Ovary (tissue), 10 donors: ENCODE measurements around the gene PMP22. TPM values are rescaled to one million over a fixed set of nuclear protein-coding genes. Genes with fewer than 3 reads are reported as not detected.

Source experiments
- DNase-seq, 5 donors: peaks; one replicate each; pipeline ENCODE4 v3.0.0-alpha.2; 2019 to 2020
- H3K27ac ChIP-seq, 2 donors: fragments of 200-600 bp; one replicate each; pipeline versions ENCODE4 v1.5.1 to v1.8.0; 2019 to 2022
- H3K27me3 ChIP-seq: fragments of 200-600 bp; one replicate; pipeline ENCODE4 v1.8.0; 2022
- H3K36me3 ChIP-seq: fragments of 200-600 bp; sonication (generic); one replicate; pipeline ENCODE4 v1.5.1; 2019
- H3K4me1 ChIP-seq: one replicate; pipeline ENCODE4 v1.8.1; 2013; ENCODE audit warnings: mild to moderate bottlenecking, moderate library complexity; ENCODE audit not compliant: insufficient read depth
- H3K4me3 ChIP-seq: fragments of 200-600 bp; sonication (generic); one replicate; pipeline ENCODE4 v1.5.1; 2017
- H3K9me3 ChIP-seq, 2 donors: fragments of 200-600 bp in 1 of 2; sonication (generic) in 1 of 2; one replicate each; pipeline versions ENCODE4 v1.5.1 to v1.8.1; 2013 to 2019; ENCODE audit warnings: mild to moderate bottlenecking in 1 of 2, moderate library complexity in 1 of 2
- EP300 ChIP-seq: sonication (generic); formaldehyde crosslinking; IDR thresholded peaks from one replicate; pipeline ENCODE4 v1.6.1; 2017; ENCODE audit warnings: antibody characterized with exemption
- POLR2A ChIP-seq: fragments of 450-650 bp; IDR thresholded peaks from one replicate; pipeline ENCODE4 v1.6.1; 2017; ENCODE audit warnings: antibody characterized with exemption, mild to moderate bottlenecking, moderate library complexity
- WGBS, 3 donors: extraction: QIAGEN DNeasy Blood & Tissue Kit in 1 of 3; methylation state at CpG; one replicate each; pipeline versions ENCODE4 v1.1.5 to v1.1.7; 2013 to 2017; 5-methylcytosine and 5-hydroxymethylcytosine counted together
- intact Hi-C, 4 donors: fragments of 100-400 bp; cut with DNase I; formaldehyde crosslinking; loops; one replicate each; pipeline versions ENCODE4 v1.11.0 to v1.15.1; 2022 to 2023
- long read RNA-seq, 3 donors: library from polyadenylated mRNA in 2 of 3; unstranded in 2 of 3; transcript quantifications; one replicate each; pipeline ENCODE4 v2.0.0 and lab custom pipeline, GENCODE V29; 2021 to 2026
- polyA plus RNA-seq, 2 donors: library from polyadenylated mRNA; stranded (reverse); fragments of 200-250 nt in 1 of 2; fragments of 350-450 nt in 1 of 2; fragmentation: Illumina TruSeq in 1 of 2; extraction: RNeasy Lipid Tissue Mini Kit (QIAGEN cat#74804) in 1 of 2; gene quantifications; one replicate each; pipeline ENCODE4 v1.2.3, GENCODE V29; 2013 to 2014
- total RNA-seq, 7 donors: library from RNA; depleted of rRNA in 2 of 7; stranded (reverse); fragments of >200 nt in 2 of 7; fragmentation: NEBNext Ultra II Directional in 3 of 7; extraction: Animal tissue kit (Norgen Biotek cat#: 25700) in 3 of 7; gene quantifications; one replicate each; pipeline versions ENCODE4 v1.1.0 to v1.2.4, GENCODE V29; 2016 to 2023
- TF ChIP-seq, protein P1 (sequence below), 3 donors: fragments of 450-650 bp in 2 of 3; fragments of 200-600 bp in 1 of 3; IDR thresholded peaks; one replicate each; pipeline versions ENCODE4 v1.5.1 to v1.8.0; 2016 to 2022; ENCODE audit warnings: antibody characterized with exemption in 3 of 3, mild to moderate bottlenecking in 1 of 3
- donor health status: DM: no; HTN: no; CAD: no; lungs with moderate emphysema.
- donor health status: DM: no; HTN: no; CAD: no.
- donor health status: Bipolar disorder and iron deficiency.
- donor health status: DM: yes; HTN: yes; CAD: no.
- donor health status: DM: no; HTN: no; CAD: no.
- donor health status: DM: yes; HTN: yes; CAD: no.

Gene PMP22
- 100 to 1,000 TPM in 4 of 7 donors, 10 to 100 TPM in 3; 48.3 to 124 (median 108) TPM for total RNA-seq
- 100 to 1,000 TPM; 130 to 251 TPM for polyA plus RNA-seq
- long read RNA-seq, donor 1, transcript PMP22-203 (5 exons, 1,817 nt): major isoform, 516 of 685 reads
- long read RNA-seq, donor 1, transcript PMP22-201 (5 exons, 1,861 nt): minor isoform, 15 of 685 reads
- long read RNA-seq, donor 1, partial matches to known transcripts: 97 of 685 reads
- long read RNA-seq, donor 1, other reads (novel, unspliced or antisense): 52 of 685 reads
- long read RNA-seq, donor 2, transcript PMP22-203 (5 exons, 1,817 nt): major isoform, 12 of 21 reads
- long read RNA-seq, donor 2, partial matches to known transcripts: 8 of 21 reads
- long read RNA-seq, donor 2, other reads (novel, unspliced or antisense): 0 of 21 reads
- long read RNA-seq, donor 3, transcript PMP22-201 (5 exons, 1,861 nt): minor isoform, 12 of 241 reads
- long read RNA-seq, donor 3, transcript PMP22-203 (5 exons, 1,817 nt): major isoform, 179 of 241 reads
- long read RNA-seq, donor 3, partial matches to known transcripts: 32 of 241 reads
- long read RNA-seq, donor 3, other reads (novel, unspliced or antisense): 16 of 241 reads

DNA sequence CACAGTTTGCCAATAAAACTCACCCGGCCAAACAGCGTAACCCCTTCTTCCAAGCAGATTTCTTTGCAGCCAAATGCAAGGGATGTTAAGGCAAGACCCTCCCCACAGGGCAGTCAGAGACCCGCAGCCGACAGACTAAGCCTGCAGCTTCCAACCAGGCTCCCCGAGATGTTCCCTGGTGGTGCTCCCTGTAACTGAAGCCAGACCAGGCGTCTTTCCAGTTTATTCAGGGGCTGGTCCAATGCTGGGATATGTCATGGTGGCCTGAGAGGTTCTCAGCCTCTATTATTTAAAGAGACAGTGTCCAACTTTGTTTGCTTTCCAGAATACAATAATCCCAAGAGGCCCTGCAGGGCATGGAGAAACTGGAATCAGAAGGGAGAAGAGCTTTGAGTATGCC is at the start of gene PMP22:
TSS of gene PMP22 (minus strand) at position 196 of the 400 bp plus-strand sequence. CDS start 4,599 bp downstream, outside the sequence.
- Histone ChIP-seq H3K36me3 (no peaks in the 10 kb centered on the region), H3K9me3 (no peaks in the 10 kb centered on the region), H3K4me1 (peaks cover 4% of the 10 kb centered on the region), H3K27me3 (no peaks in the 10 kb centered on the region), H3K27ac (no peak within 1 kb of the TSS), H3K4me3 (peak within 1 kb of the TSS; percentile 12)
- DNase-seq: no peak
- intact Hi-C loops: loop anchor here in 1 of 4 donors (5.0 kb wide), 1 partner anchor 77 kb away; the partner anchor contains the start of gene TEKT3
- TF ChIP-seq, protein P1, sequence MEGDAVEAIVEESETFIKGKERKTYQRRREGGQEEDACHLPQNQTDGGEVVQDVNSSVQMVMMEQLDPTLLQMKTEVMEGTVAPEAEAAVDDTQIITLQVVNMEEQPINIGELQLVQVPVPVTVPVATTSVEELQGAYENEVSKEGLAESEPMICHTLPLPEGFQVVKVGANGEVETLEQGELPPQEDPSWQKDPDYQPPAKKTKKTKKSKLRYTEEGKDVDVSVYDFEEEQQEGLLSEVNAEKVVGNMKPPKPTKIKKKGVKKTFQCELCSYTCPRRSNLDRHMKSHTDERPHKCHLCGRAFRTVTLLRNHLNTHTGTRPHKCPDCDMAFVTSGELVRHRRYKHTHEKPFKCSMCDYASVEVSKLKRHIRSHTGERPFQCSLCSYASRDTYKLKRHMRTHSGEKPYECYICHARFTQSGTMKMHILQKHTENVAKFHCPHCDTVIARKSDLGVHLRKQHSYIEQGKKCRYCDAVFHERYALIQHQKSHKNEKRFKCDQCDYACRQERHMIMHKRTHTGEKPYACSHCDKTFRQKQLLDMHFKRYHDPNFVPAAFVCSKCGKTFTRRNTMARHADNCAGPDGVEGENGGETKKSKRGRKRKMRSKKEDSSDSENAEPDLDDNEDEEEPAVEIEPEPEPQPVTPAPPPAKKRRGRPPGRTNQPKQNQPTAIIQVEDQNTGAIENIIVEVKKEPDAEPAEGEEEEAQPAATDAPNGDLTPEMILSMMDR (IDR thresholded peaks at IDR 0.05): no peak
- TF ChIP-seq EP300 (no peak), POLR2A (no peak)
- WGBS, 3 donors: 16 to 18% (median 17%) methylated on average over 6 of the region's 6 CpGs

DNA sequence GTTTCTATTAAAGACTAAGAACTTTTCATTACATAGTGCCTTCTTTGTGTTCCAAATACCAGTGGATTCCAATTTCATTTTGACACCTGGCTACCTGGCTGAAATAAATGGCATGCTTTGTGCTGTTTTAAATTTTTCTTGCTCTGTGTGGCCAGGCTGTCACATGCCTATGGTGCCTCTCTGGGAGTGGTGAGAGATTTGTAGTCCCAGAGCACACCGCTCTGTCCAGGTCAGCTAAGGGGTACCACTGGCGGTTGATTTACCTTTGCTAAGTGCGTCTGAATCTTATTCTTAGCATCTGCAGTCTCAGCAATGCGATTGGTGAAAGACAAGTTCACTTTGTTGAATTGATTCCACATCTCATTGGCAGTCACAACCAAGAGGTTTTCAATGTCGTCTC is 46.9 kb upstream of the PMP22 start:
- H3K27me3 ChIP-seq: no peaks in the 10 kb centered on the region
- TF ChIP-seq, protein P1 (IDR thresholded peaks at IDR 0.05): no peak
- no peak for TF ChIP-seq POLR2A
- no peak for TF ChIP-seq EP300
- 92 to 95% (median 92%) methylated on average over 5 of the region's 5 CpGs for WGBS, 3 donors
- H3K36me3 ChIP-seq: no peaks in the 10 kb centered on the region
- no peaks in the 10 kb centered on the region for H3K4me1 ChIP-seq
- no peaks in the 10 kb centered on the region for H3K9me3 ChIP-seq
- no peak overlapping the region for H3K4me3 ChIP-seq
- H3K27ac ChIP-seq: no peak overlapping the region
- DNase-seq: no peak
- intact Hi-C loops: no loop called here

DNA sequence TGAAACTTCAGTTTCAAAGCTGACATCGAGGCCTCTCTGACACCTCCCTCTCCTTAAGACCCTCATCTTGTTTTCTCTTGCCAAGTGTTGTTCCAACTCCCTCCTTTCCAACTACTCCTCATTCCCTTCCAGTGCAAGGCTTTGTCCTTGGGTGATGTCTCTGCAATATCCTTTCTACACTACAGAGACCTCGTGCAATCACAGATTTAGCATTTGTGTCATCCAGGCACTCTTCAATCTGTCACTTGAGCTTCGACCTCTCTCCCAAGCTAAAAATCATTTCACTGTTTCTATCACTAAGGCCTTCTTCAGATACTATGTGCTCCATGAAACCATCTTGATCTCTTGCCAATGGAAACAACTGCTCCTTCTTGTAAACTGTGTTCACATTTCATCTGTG is 44.7 kb upstream of the PMP22 start:
- no peaks in the 10 kb centered on the region for H3K27me3 ChIP-seq
- intact Hi-C loops: loop anchor here in 1 of 4 donors (5.0 kb wide), 1 partner anchor 143 kb away; no protein-coding TSS in a partner anchor
- TF ChIP-seq, protein P1 (IDR thresholded peaks at IDR 0.05): no peak
- TF ChIP-seq EP300 (no peak), POLR2A (no peak)
- H3K4me1 ChIP-seq: peaks cover 2% of the 10 kb centered on the region
- no peaks in the 10 kb centered on the region for H3K9me3 ChIP-seq
- H3K36me3 ChIP-seq: no peaks in the 10 kb centered on the region
- no peak overlapping the region for H3K4me3 ChIP-seq
- DNase-seq: no peak
- 30 to 38% (median 37%) methylated on average over 3 of the region's 3 CpGs for WGBS, 3 donors
- no peak overlapping the region for H3K27ac ChIP-seq

DNA sequence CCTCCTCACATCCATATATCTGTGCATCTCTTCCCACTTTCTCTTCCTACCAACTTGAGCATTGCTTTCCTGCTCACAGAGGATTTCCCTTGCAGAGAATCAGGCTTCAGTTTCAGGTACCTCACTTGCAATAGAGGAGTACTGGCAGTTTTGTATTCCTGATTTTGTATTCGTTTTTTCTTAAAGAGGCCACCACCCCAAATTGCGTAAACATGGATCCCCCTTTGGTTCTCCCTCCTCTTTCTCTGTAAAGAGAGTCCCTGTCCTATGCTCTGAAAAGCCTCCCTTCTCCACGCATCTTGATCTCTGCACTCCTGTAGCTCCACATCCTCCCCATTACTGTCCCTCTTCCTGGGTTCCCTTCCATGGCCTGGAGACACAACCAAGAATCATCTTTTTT is 44.1 kb upstream of the PMP22 start:
- Histone ChIP-seq H3K4me1 (peaks cover 2% of the 10 kb centered on the region), H3K36me3 (no peaks in the 10 kb centered on the region), H3K27me3 (no peaks in the 10 kb centered on the region), H3K27ac (no peak overlapping the region), H3K4me3 (no peak overlapping the region), H3K9me3 (no peaks in the 10 kb centered on the region)
- WGBS, 3 donors: 70 to 81% (median 70%) methylated on average over 3 of the region's 3 CpGs
- TF ChIP-seq EP300 (no peak), POLR2A (no peak)
- TF ChIP-seq, protein P1 (IDR thresholded peaks at IDR 0.05): no peak
- DNase-seq: no peak
- intact Hi-C loops: loop anchor here in 1 of 4 donors (5.0 kb wide), 1 partner anchor 143 kb away; no protein-coding TSS in a partner anchor
